Fibroblast of mammary gland (primary cell): ENCODE results near the gene FRS2.

Experiments
- DNase-seq: peaks from one replicate; pipeline ENCODE4 v3.0.0-alpha.2; 2010; ENCODE audit warnings: low read depth
- H3K4me3 ChIP-seq: 2 replicates; pipeline ENCODE4 v1.5.1; 2011; ENCODE audit warnings: low read depth, mild to moderate bottlenecking, low read length, moderate library complexity; ENCODE audit not compliant: control insufficient read depth
- CTCF ChIP-seq: conservative IDR thresholded peaks from 2 replicates; pipeline ENCODE4 v1.5.1; 2011; ENCODE audit warnings: low read depth, low read length, inconsistent platforms; ENCODE audit not compliant: control insufficient read depth, insufficient read depth

Gene FRS2

GRCh38 chr12:69550569-69551350, 80.6 kb downstream of the FRS2 start:
- no peak for TF ChIP-seq CTCF
- no peak overlapping the region for H3K4me3 ChIP-seq
- no peak for DNase-seq

- TF ChIP-seq CTCF, result no peak
- peak; percentile 72 for DNase-seq
- H3K4me3 ChIP-seq, result no peak overlapping the region
Measured at GRCh38 chr12:69553628-69554248, 83.5 kb downstream of the FRS2 start.

GRCh38 chr12:69555461-69555860, 85.3 kb downstream of the FRS2 start:
- DNase-seq, result peak; percentile 92
- no peak for TF ChIP-seq CTCF
- H3K4me3 ChIP-seq, result no peak overlapping the region

- no peak for TF ChIP-seq CTCF
Measured at GRCh38 chr12:69556383-69556782, 86.2 kb downstream of the FRS2 start.

GRCh38 chr12:69563166-69563762, 93.1 kb downstream of the FRS2 start:
- no peak for DNase-seq
- no peak for TF ChIP-seq CTCF

More at GRCh38 chr12:69556383-69556782, 86.2 kb downstream of the FRS2 start:
- no peak overlapping the region for H3K4me3 ChIP-seq
- no peak for DNase-seq

GRCh38 chr12:69566603-69567002, 96.4 kb downstream of the FRS2 start:
- TF ChIP-seq CTCF, result peak; percentile 6
- no peak for DNase-seq
- no peak overlapping the region for H3K4me3 ChIP-seq

More at GRCh38 chr12:69563166-69563762, 93.1 kb downstream of the FRS2 start:
- H3K4me3 ChIP-seq, result no peak overlapping the region
